Activated T-helper 1 cell treated with Interleukin-2 at 50 U/mL for 16 hours (primary cell): Measurements from ENCODE around the gene SSR3.
"Not testable (repeated sequence)": the region's sequence is repeated elsewhere in the genome, so short reads cannot be mapped to it uniquely, and the experiment has no call there.

Source experiments
- DNase-seq: peaks from one replicate; pipeline ENCODE4 v3.0.0-alpha.2; 2020; ENCODE audit warnings: low read depth

The SSR3 gene

GRCh38 chr3:156554842-156555687, at the start of gene SSR3:
Gene SSR3 (minus strand): TSS chr3:156555117. CDS start chr3:156555089, 28 bp downstream.
- DNase-seq = peak; percentile 97

- no peak for DNase-seq
These were observed 49.2 kb upstream of the SSR3 start for GRCh38 chr3:156604064-156604641.

- no peak for DNase-seq
These were observed 48.6 kb upstream of the SSR3 start for GRCh38 chr3:156603379-156604017.

GRCh38 chr3:156602424-156602823, 47.5 kb upstream of the SSR3 start:
- DNase-seq = no peak

GRCh38 chr3:156601497-156601896, 46.6 kb upstream of the SSR3 start:
- DNase-seq = no peak

DNA sequence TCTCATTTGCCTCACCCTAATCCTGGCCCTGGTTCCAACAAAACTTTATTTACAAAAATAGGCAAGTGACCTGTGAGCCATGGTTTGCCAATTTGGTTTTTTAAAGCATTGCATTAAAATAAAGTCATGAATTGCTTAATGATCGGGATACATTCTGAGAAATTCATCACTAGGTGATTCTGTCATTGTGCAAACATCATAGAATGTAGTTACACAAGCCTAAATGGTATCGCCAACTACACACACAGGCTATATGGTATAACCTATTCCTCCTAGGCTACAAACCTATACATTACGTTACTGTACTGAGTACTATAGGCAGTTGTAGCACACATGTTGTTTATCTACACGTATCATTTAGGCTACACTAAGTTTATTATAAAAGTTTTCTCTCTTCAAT, 45.9 kb upstream of the SSR3 start:
- no peak for DNase-seq

- DNase-seq = no peak
These were observed 44.4 kb upstream of the SSR3 start for GRCh38 chr3:156599089-156599874.

DNA sequence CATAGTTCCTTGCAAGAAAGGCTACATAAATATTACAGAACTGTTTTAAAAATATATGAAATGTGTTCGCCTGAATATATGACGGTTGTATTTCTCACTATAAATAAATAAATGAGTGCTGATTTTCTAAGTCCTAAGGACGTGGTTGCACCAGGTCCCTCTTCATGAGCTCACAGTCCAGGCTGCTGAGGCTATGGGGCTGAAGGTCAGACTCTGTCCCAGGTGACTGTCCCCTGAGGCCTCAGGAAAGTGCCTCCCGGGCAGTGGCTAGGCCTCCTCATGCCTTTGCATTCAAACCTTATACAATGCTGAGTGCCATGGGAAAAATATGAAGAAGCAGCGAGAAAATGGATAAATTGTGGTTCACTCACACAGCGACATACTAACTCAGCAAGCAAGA, 43.5 kb upstream of the SSR3 start:
- no peak for DNase-seq

GRCh38 chr3:156594219-156594683, 39.3 kb upstream of the SSR3 start:
- DNase-seq = no peak

DNA sequence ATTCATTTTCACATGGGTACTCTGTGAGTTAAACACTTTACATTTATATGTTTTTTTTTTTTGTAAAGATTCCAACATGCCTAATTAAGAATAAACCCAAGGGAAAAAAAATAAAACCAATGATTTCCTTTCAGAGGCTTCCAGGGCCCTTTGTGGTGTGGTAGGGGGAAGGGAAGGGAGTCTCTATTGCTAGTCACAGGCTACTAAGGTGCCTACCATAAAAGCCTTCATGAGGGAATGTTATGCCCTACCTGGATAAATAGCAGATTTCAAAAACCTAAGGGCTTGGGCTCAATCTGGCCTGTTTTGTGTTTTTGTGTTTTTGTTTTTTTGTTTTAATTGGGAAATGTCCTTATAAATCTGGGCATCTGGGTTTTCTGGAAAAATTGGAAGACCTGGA, 38.9 kb upstream of the SSR3 start:
- no peak for DNase-seq

GRCh38 chr3:156589806-156590205, 34.9 kb upstream of the SSR3 start:
- not testable (repeated sequence) for DNase-seq

- DNase-seq = no peak
These were observed 32.8 kb upstream of the SSR3 start for GRCh38 chr3:156587760-156588069.

GRCh38 chr3:156586905-156587759, 32.2 kb upstream of the SSR3 start:
- DNase-seq = no peak

DNA sequence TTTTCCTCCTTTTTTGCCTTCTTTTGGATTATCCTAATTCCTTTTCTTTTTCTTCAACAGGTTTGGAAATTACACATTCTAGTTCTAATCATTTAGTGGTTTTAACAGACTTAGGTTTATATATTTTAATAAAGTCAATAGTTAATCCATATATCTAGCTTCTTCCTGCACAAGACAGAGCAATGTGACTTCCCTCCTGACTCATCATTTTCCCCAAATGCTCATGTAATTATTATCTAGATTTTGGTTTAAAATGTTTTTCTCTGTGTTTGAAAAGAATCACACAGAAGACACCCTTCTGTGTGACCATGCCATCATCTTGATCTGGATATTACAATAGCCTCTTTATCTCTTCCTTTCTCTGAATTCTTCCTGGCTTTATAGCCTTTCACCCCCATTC, 28.6 kb upstream of the SSR3 start:
- no peak for DNase-seq

DNA sequence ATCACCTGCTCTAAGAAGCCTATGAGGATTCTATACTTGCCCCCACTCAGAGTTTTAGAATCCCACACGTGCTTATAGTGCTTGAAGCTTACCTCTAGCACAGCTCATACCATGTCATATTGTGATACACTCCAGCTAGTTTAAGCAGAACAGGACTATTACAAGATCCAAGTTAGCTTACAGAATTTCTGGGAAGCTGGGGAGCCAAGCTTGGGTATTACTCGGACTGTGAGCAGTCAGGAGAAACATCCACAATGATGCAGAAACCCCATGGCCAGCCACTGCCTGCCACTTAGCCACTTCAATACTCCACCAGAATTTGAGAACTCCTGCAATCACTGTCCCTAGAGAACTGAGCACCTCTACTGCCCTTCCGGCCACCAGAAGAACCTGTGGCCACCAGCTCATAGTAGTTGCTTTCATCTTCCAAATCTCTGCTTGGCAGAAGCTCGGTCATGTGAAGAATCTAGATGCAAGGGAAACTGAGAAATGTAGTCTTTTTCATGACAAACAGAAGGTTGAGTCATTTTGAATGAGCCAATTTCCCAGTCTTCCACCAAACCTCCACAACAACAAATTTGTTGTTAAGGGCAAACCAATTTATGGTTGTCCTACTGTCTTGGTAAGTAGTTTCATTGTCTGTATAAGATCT, 27.7 kb upstream of the SSR3 start:
- DNase-seq = no peak

GRCh38 chr3:156581954-156582353, 27.0 kb upstream of the SSR3 start:
- no peak for DNase-seq

DNA sequence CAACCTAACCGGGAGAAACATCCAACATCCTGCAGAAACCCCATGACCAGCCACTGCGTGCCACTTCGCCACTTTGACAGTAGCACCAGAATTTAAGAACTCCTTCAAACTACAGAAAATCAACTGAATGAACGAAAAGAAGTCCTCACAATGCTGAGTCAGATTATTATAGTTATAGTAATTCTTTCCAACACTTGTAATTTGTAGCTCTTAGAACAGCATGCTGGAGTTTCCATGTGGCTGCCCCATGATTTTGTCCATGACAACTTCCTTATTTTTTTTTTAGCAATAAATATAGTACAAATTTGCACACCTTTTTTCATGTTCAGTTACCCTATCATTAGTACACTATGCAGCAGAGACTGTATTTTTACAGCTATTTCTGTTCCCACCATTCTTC, 26.1 kb upstream of the SSR3 start:
- DNase-seq = no peak

GRCh38 chr3:156579427-156579851, 24.5 kb upstream of the SSR3 start:
- DNase-seq = no peak

DNA sequence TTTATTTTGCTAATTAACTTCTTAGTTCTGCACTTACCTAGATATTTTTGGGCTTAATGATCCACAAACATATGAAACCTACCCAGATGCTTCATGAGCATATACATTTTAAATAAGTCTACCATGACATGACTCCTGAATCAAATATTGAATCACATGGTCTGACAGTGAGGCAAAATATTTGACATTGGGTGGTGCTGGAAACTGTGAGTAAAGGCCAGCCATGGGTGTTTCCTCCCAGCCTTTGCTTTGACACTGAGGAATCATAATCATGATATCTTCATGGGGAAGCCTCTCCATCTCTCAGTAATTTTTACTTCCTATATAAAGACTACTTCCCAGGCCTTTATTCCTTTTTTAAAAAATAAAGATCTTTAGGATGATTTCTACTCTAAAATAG, 22.8 kb upstream of the SSR3 start:
- no peak for DNase-seq

GRCh38 chr3:156576651-156577348, 21.9 kb upstream of the SSR3 start:
- DNase-seq = no peak
